OCI-LY1 (cell line): ENCODE measurements around the gene GOLGA6L7.
"Not testable (repeated sequence)": the region's sequence is repeated elsewhere in the genome, so short reads cannot be mapped to it uniquely, and the experiment has no call there.

ENCODE experiments used
- H2AFZ ChIP-seq: fragments of 200-600 bp; sonication (generic), shearing (Covaris generic); 2 replicates; pipeline ENCODE4 v1.6.0; 2014; ENCODE audit warnings: antibody characterized with exemption, mild to moderate bottlenecking, low read length
- H3F3A ChIP-seq: fragments of 200-600 bp; sonication (generic), shearing (Covaris generic); 2 replicates; pipeline ENCODE4 v1.6.0; 2014; ENCODE audit warnings: mild to moderate bottlenecking, antibody characterized with exemption, low read length, moderate library complexity; ENCODE audit not compliant: insufficient read depth
- H3K27ac ChIP-seq: fragments of 200-600 bp; sonication (generic); 2 replicates; pipeline ENCODE4 v1.5.1; 2014; ENCODE audit warnings: low read length, mixed run types, mild to moderate bottlenecking, low read depth; ENCODE audit not compliant: poor library complexity, severe bottlenecking
- H3K27me3 ChIP-seq: fragments of 200-600 bp; sonication (generic); 2 replicates; pipeline ENCODE4 v1.6.0; 2014; ENCODE audit warnings: antibody characterized with exemption, mild to moderate bottlenecking, low read length, moderate library complexity; ENCODE audit not compliant: insufficient read depth
- H3K36me3 ChIP-seq: fragments of 200-600 bp; sonication (generic); 2 replicates; pipeline ENCODE4 v1.6.1; 2014; ENCODE audit warnings: mild to moderate bottlenecking, antibody characterized with exemption, low read length, moderate library complexity, mixed read lengths; ENCODE audit not compliant: insufficient read depth
- H3K4me1 ChIP-seq: fragments of 200-600 bp; sonication (generic); 2 replicates; pipeline ENCODE4 v1.5.1; 2014; ENCODE audit warnings: mild to moderate bottlenecking, low read length, moderate library complexity; ENCODE audit not compliant: insufficient read depth, severe bottlenecking
- H3K4me2 ChIP-seq: fragments of 200-600 bp; sonication (generic), shearing (Covaris generic); 2 replicates; pipeline ENCODE4 v1.6.1; 2014; ENCODE audit warnings: low read length
- H3K4me3 ChIP-seq: fragments of 200-600 bp; sonication (generic); 2 replicates; pipeline ENCODE4 v1.5.1; 2014; ENCODE audit warnings: low read length, low read depth, mild to moderate bottlenecking, mixed read lengths; ENCODE audit not compliant: poor library complexity, severe bottlenecking
- H3K79me2 ChIP-seq: fragments of 200-600 bp; shearing (Covaris generic); 2 replicates; pipeline ENCODE4 v1.6.1; 2016; ENCODE audit warnings: mixed run types, low read length, mixed read lengths; ENCODE audit not compliant: insufficient read depth
- H3K9ac ChIP-seq: fragments of 200-600 bp; sonication (generic), shearing (Covaris generic); 2 replicates; pipeline ENCODE4 v1.6.1; 2014; ENCODE audit warnings: mild to moderate bottlenecking, low read length, mixed read lengths
- H3K9me2 ChIP-seq: fragments of 200-600 bp; sonication (generic), shearing (Covaris generic); 2 replicates; pipeline ENCODE4 v1.6.1; 2014; ENCODE audit warnings: low read depth, mild to moderate bottlenecking, low read length, mixed read lengths
- H3K9me3 ChIP-seq: fragments of 200-600 bp; shearing (Covaris generic); 2 replicates; pipeline ENCODE4 v1.6.1; 2014; ENCODE audit warnings: low read length, mixed read lengths
- H4K20me1 ChIP-seq: fragments of 200-600 bp; sonication (generic), shearing (Covaris generic); 2 replicates; pipeline ENCODE4 v1.6.0; 2016; ENCODE audit warnings: mild to moderate bottlenecking, low read length; ENCODE audit not compliant: insufficient read depth
- EZH2 ChIP-seq: fragments of 200-600 bp; sonication (generic), shearing (Covaris generic); IDR thresholded peaks from 2 replicates; pipeline ENCODE4 v1.8.0; 2017; ENCODE audit warnings: borderline replicate concordance, mixed run types, mild to moderate bottlenecking, antibody characterized with exemption, low read length, moderate library complexity, mixed read lengths
- TF ChIP-seq, protein P1 (sequence below): fragments of 200-600 bp; sonication (generic), shearing (Covaris generic); IDR thresholded peaks from 2 replicates; pipeline ENCODE4 v1.5.1; 2017; ENCODE audit warnings: mild to moderate bottlenecking, antibody characterized with exemption, low read length, moderate library complexity, mixed read lengths

GOLGA6L7 gene

DNA sequence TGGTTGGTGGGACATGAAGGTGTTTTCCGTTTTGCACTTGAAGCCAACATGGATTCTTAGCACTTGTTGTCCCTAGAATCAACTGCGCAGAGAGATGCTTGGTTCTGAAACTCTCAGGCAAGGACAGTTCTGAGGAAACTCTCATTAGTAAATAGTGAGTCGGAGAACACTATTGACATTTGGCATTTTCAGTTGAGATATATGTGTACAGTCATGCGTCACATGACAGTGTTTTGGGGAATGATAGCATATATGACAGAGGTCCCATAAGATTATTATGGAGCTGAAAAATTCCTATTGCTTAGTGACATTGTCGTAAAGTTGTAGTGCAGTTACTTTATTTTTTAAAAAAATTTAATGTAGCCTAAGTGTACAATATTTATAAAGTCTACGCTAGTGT lies 43.1 kb upstream of the GOLGA6L7 start:
- H3K4me3 ChIP-seq = no peak overlapping the region
- H3K9ac ChIP-seq = no peak overlapping the region
- no peaks in the 10 kb centered on the region for H3K9me3 ChIP-seq
- no peaks in the 10 kb centered on the region for H3K4me1 ChIP-seq
- TF ChIP-seq EZH2 = no peak
- TF ChIP-seq, protein P1, sequence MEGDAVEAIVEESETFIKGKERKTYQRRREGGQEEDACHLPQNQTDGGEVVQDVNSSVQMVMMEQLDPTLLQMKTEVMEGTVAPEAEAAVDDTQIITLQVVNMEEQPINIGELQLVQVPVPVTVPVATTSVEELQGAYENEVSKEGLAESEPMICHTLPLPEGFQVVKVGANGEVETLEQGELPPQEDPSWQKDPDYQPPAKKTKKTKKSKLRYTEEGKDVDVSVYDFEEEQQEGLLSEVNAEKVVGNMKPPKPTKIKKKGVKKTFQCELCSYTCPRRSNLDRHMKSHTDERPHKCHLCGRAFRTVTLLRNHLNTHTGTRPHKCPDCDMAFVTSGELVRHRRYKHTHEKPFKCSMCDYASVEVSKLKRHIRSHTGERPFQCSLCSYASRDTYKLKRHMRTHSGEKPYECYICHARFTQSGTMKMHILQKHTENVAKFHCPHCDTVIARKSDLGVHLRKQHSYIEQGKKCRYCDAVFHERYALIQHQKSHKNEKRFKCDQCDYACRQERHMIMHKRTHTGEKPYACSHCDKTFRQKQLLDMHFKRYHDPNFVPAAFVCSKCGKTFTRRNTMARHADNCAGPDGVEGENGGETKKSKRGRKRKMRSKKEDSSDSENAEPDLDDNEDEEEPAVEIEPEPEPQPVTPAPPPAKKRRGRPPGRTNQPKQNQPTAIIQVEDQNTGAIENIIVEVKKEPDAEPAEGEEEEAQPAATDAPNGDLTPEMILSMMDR = no peak
- no peaks in the 10 kb centered on the region for H3F3A ChIP-seq
- no peak overlapping the region for H3K27ac ChIP-seq
- no peaks in the 10 kb centered on the region for H3K36me3 ChIP-seq
- no peak overlapping the region for H2AFZ ChIP-seq
- no peaks in the 10 kb centered on the region for H3K27me3 ChIP-seq
- no peak overlapping the region for H3K4me2 ChIP-seq
- H4K20me1 ChIP-seq = no peaks in the 10 kb centered on the region
- H3K79me2 ChIP-seq = no peaks in the 10 kb centered on the region
- no peaks in the 10 kb centered on the region for H3K9me2 ChIP-seq

DNA sequence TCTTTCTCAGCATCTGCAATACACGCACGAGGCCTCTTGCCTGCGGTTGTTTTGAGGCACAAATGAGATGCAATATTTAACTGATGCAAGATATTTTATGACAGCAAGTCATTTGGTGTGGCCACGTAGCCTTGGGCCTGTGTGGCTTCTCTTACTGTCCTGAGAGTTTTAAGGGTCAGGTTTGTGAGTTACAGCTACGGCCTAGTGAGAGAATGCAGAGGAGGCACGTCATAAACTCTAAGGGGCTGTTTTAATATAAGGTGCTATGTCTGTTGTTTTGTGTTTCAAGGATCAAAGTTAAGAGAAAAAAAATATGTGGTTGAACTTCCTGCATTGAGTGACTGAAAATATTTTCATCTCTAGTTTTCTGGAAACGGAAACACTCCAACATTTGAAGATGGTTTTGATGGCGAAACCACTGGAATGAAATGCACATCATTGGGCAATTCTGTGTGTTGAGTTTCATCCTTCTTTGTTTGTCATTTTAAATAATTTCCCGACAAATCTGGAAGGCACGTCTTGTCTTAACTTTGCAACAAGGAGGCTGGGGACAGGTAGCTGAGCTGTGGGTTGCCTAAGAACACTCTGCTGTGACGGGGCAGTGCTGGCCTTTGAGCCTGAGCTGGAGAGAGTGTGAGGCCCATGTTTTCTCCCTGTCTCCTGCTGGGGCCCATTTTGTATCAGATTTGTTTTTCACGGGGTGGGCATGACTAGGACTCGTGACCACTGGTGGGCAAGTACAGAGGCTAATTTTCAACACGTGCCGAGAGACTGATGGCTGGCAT lies 42.5 kb upstream of the GOLGA6L7 start:
- H3K79me2 ChIP-seq = no peaks in the 10 kb centered on the region
- no peaks in the 10 kb centered on the region for H4K20me1 ChIP-seq
- no peak overlapping the region for H3K9ac ChIP-seq

DNA sequence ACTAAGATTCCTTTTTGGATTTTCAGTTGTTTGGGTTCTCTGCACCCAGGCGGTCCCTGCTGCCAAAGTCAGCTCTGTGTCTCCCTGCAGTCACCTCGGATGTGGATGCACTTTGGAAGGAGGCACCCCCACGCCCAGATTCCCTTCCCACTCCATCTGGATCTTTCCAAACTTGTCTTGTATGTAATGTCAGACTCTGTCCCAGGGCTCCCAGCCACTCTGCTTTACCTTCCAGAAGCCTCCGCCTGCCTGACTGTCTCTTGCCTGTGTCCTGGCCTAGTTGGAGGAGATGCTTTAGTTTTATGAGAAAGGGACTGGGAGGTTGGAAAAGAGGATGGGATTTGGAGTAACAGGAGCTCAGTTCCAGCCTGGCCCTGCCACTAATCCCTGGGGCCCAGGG lies 41.8 kb upstream of the GOLGA6L7 start:
- not testable (repeated sequence) for H2AFZ ChIP-seq, H3K9me2 ChIP-seq, H3K4me2 ChIP-seq, H3K9ac ChIP-seq, H3K9me3 ChIP-seq, H3K4me3 ChIP-seq, H3K36me3 ChIP-seq, H3K4me1 ChIP-seq, H3K27me3 ChIP-seq, H4K20me1 ChIP-seq, H3F3A ChIP-seq, H3K27ac ChIP-seq, H3K79me2 ChIP-seq

More for the DNA sequence above, 42.5 kb upstream of the GOLGA6L7 start:
- Histone ChIP-seq H3K4me3 (no peak overlapping the region), H3K9me3 (no peaks in the 10 kb centered on the region), H3K36me3 (no peaks in the 10 kb centered on the region), H3K4me1 (no peaks in the 10 kb centered on the region), H2AFZ (no peak overlapping the region), H3K27ac (no peak overlapping the region), H3K9me2 (no peaks in the 10 kb centered on the region), H3F3A (no peaks in the 10 kb centered on the region), H3K27me3 (no peaks in the 10 kb centered on the region), H3K4me2 (no peak overlapping the region)
- TF ChIP-seq, protein P1 = no peak
- TF ChIP-seq EZH2 = no peak

DNA sequence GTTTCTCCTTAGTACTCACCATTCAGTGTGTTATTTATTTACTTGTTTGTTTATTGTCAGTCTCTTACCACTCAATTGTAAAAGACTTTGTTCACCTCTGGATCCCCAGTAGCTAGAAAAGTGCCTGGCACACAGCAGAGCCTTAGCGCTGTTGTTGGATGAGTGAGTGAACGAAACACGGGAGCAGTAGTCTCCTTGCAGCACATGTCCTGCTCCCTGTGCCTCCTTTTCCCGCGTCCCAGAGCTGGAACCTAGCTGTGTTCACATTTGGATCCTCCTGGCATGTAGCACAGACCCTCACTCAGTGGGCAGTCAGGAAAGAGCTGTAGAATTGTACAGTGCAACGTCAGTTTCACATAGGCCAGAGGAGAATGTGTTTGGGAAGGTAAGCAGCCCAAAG lies 41.4 kb upstream of the GOLGA6L7 start:
- not testable (repeated sequence) for H3K36me3 ChIP-seq, H4K20me1 ChIP-seq, H3K4me3 ChIP-seq, H3K27ac ChIP-seq, H3K27me3 ChIP-seq, H3K4me2 ChIP-seq, H3F3A ChIP-seq, H3K4me1 ChIP-seq, H3K79me2 ChIP-seq, H3K9me3 ChIP-seq, H3K9ac ChIP-seq, H3K9me2 ChIP-seq, H2AFZ ChIP-seq
